Sigmoid colon (tissue), 7 donors: ENCODE data around the gene GNG2. TPM values are rescaled to one million over a fixed set of nuclear protein-coding genes. Genes with fewer than 3 reads are reported as not detected.

Source experiments
- DNase-seq: peaks from one replicate; pipeline ENCODE4 v3.0.0-alpha.2; 2019
- H3K27ac ChIP-seq, 4 donors: fragments of 200-600 bp; sonication (generic); one replicate each; pipeline ENCODE4 v1.5.1; 2016 to 2019; ENCODE audit warnings: mild to moderate bottlenecking in 1 of 4
- H3K27me3 ChIP-seq, 3 donors: fragments of 200-600 bp; sonication (generic); one replicate each; pipeline ENCODE4 v1.5.1; 2019; ENCODE audit warnings: mild to moderate bottlenecking in 1 of 3
- H3K36me3 ChIP-seq, 4 donors: fragments of 200-600 bp; sonication (generic); one replicate each; pipeline ENCODE4 v1.5.1; 2016 to 2019
- H3K4me1 ChIP-seq, 4 donors: fragments of 200-600 bp; sonication (generic); one replicate each; pipeline ENCODE4 v1.5.1; 2017 to 2019
- H3K4me3 ChIP-seq, 4 donors: fragments of 200-600 bp; sonication (generic); one replicate each; pipeline ENCODE4 v1.5.1; 2017 to 2019; ENCODE audit warnings: mild to moderate bottlenecking in 2 of 4, moderate library complexity in 1 of 4
- H3K9me3 ChIP-seq, 4 donors: fragments of 200-600 bp in 3 of 4; sonication (generic) in 3 of 4; one replicate each; pipeline versions ENCODE4 v1.5.1 to v1.6.1; 2013 to 2019
- EP300 ChIP-seq, 4 donors: sonication (generic); formaldehyde crosslinking; IDR thresholded peaks; one replicate each; pipeline ENCODE4 v1.6.1; 2017; ENCODE audit warnings: antibody characterized with exemption in 4 of 4
- POLR2A ChIP-seq, 2 donors: fragments of 450-650 bp; IDR thresholded peaks; one replicate each; pipeline ENCODE4 v1.6.1; 2016; ENCODE audit warnings: antibody characterized with exemption in 2 of 2, mild to moderate bottlenecking in 2 of 2, moderate library complexity in 2 of 2
- POLR2AphosphoS5 ChIP-seq, 4 donors: sonication (generic); formaldehyde crosslinking; IDR thresholded peaks; one replicate each; pipeline ENCODE4 v1.6.1; 2017; ENCODE audit warnings: antibody characterized with exemption in 4 of 4
- WGBS, 2 donors: extraction: QIAGEN DNeasy Blood & Tissue Kit; methylation state at CpG; one replicate each; pipeline ENCODE4 v1.1.7; 2013; 5-methylcytosine and 5-hydroxymethylcytosine counted together
- intact Hi-C: fragments of 100-400 bp; cut with DNase I; formaldehyde crosslinking; loops from one replicate; pipeline ENCODE4 v1.15.1; 2023
- polyA plus RNA-seq, 3 donors: library from polyadenylated mRNA; stranded (reverse); fragments of 200-250 nt; gene quantifications; one replicate each; pipeline ENCODE4 v1.2.3, GENCODE V29; 2013
- total RNA-seq, 4 donors: library from RNA; depleted of rRNA; stranded (reverse); fragments of >200 nt; gene quantifications; one replicate each; pipeline ENCODE4 v1.1.0, GENCODE V29; 2016
- TF ChIP-seq, protein P1 (sequence below), 4 experiments: fragments of 450-650 bp in 3 of 4; fragments of 200-600 bp in 1 of 4; IDR thresholded peaks; one replicate each; pipeline ENCODE4 v1.5.1; 2016 to 2019; ENCODE audit warnings: antibody characterized with exemption in 4 of 4, mild to moderate bottlenecking in 3 of 4, moderate library complexity in 2 of 4
- donor health status: healthy with polysubstance abuse.
- donor health status: Bipolar disorder and iron deficiency.
- donor health status: healthy.

The GNG2 gene
- total and polyA plus RNA-seq, 7 donors = 9.5 to 44.2 (median 27.3) TPM

DNA sequence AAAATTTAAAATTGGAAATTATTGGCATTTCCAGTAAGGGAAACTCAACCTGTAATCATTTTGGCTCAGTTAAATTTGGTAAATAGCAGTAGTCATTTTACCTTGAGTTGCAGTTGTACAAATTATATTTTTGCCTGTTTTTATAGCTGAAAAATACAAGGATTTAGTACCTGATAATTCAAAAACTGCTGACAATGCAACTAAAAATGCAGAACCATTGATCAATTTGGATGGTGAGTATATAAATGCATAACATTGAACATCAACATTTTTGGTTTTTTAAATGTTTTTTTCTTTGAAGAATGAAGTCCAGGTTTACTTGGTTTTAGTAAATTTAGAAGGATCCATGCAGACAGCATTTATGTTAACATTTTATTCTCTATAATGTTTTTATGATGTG, 137.9 kb downstream of the GNG2 start:
- Histone ChIP-seq H3K27ac (no peak overlapping the region), H3K27me3 (no peaks in the 10 kb centered on the region), H3K4me3 (no peak overlapping the region), H3K9me3 (no peaks in the 10 kb centered on the region), H3K36me3 (peaks cover 0 to 69% (median 16%) of the 10 kb centered on the region in 4 donors), H3K4me1 (peaks cover 0 to 54% (median 17%) of the 10 kb centered on the region in 4 donors)
- intact Hi-C loops = no loop called here
- DNase-seq = no peak
- TF ChIP-seq POLR2A (IDR thresholded peaks at IDR 0.05) (no peak), POLR2AphosphoS5 (IDR thresholded peaks at IDR 0.05) (no peak), EP300 (IDR thresholded peaks at IDR 0.05) (no peak)

DNA sequence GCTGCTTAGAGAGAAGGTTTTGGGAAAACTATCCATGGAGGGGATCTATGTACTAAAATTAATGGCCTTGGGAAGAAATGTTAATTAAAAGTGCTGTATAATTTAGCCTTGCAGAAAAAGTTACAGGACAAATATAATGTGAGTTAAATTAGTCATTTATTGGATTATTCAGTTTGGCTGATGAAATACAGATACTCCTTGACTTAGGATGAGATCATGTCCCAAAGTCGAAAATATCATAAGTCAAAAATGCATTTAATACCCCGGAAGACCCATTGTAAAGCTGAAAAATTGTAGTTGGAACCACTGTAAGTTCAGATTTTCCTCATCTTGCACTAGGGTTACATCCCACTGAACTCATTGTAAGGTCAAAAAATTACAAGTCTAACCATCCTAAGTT, 138.7 kb downstream of the GNG2 start:
- TF ChIP-seq, protein P1, sequence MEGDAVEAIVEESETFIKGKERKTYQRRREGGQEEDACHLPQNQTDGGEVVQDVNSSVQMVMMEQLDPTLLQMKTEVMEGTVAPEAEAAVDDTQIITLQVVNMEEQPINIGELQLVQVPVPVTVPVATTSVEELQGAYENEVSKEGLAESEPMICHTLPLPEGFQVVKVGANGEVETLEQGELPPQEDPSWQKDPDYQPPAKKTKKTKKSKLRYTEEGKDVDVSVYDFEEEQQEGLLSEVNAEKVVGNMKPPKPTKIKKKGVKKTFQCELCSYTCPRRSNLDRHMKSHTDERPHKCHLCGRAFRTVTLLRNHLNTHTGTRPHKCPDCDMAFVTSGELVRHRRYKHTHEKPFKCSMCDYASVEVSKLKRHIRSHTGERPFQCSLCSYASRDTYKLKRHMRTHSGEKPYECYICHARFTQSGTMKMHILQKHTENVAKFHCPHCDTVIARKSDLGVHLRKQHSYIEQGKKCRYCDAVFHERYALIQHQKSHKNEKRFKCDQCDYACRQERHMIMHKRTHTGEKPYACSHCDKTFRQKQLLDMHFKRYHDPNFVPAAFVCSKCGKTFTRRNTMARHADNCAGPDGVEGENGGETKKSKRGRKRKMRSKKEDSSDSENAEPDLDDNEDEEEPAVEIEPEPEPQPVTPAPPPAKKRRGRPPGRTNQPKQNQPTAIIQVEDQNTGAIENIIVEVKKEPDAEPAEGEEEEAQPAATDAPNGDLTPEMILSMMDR (IDR thresholded peaks at IDR 0.05) = no peak
- no peak for TF ChIP-seq POLR2A (IDR thresholded peaks at IDR 0.05)
- no peak for TF ChIP-seq POLR2AphosphoS5 (IDR thresholded peaks at IDR 0.05)
- TF ChIP-seq EP300 (IDR thresholded peaks at IDR 0.05) = no peak
- no peak for DNase-seq
- Histone ChIP-seq H3K27me3 (no peaks in the 10 kb centered on the region), H3K4me3 (no peak overlapping the region), H3K4me1 (peaks cover 0 to 58% (median 23%) of the 10 kb centered on the region in 4 donors), H3K27ac (no peak overlapping the region), H3K9me3 (no peaks in the 10 kb centered on the region), H3K36me3 (peaks cover 0 to 66% (median 18%) of the 10 kb centered on the region in 4 donors)
- WGBS, 2 donors = 85 to 92% methylated on average over 2 of the region's 2 CpGs
- intact Hi-C loops = no loop called here

DNA sequence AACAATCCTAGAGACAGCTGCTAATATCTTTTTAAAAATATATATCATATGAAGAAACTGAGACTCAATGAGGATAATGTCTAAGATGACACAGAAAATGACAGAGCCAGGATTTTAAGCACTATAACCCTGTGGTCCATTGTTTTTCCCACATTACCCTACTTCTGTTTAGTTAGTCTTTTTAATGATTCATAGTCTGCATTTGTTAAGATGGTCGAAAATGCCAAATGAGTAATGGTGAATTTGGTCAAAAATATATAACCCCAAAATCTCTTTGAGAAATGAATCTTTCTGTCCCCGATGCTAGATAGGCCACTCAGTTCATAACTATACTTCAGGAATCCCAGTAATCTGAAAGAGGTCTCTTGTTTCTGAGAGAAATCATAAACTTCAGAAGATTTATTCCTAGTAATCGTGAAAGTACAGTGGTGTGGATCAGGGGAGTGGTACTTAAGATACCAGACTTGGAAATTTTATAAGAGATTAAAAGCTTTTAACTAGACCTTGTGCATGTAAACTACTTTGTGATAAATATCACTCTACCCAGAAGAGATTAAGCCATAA, 139.7 kb downstream of the GNG2 start:
- WGBS, 2 donors = 78 to 79% methylated on average over 3 of the region's 3 CpGs
- TF ChIP-seq, protein P1 (IDR thresholded peaks at IDR 0.05) = no peak
- TF ChIP-seq POLR2A (IDR thresholded peaks at IDR 0.05) (no peak), EP300 (IDR thresholded peaks at IDR 0.05) (no peak), POLR2AphosphoS5 (IDR thresholded peaks at IDR 0.05) (no peak)
- intact Hi-C loops = no loop called here
- Histone ChIP-seq H3K4me1 (peaks cover 0 to 62% (median 25%) of the 10 kb centered on the region in 4 donors), H3K27ac (peak overlapping the region in 2 of 4 donors; percentile 5 to 10), H3K27me3 (no peaks in the 10 kb centered on the region), H3K9me3 (no peaks in the 10 kb centered on the region), H3K36me3 (peaks cover 1 to 66% (median 14%) of the 10 kb centered on the region in 4 donors), H3K4me3 (no peak overlapping the region)
- DNase-seq = no peak

DNA sequence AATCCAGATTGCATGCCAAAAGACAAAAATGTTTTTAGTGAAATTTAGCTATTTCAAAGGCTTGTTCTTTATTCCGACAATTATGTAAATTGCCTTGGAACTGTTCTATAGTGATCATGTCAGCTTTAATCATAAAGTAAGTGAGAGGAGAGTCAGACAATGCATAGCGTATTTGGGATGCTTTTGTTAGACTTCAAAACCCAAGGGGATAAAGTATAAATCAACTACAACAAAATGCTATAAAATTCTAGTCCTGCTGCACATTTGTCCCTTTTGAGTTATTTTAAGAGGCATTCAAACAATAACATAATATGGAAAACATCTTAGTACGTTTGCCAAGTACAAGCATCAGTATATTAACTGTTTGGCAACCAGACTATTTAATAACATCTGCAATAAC, 140.3 kb downstream of the GNG2 start:
- H3K36me3 ChIP-seq = peaks cover 2 to 66% (median 14%) of the 10 kb centered on the region in 4 donors
- peaks cover 0 to 61% (median 25%) of the 10 kb centered on the region in 4 donors for H3K4me1 ChIP-seq
- no peak overlapping the region for H3K4me3 ChIP-seq
- TF ChIP-seq, protein P1 (IDR thresholded peaks at IDR 0.05) = no peak
- TF ChIP-seq POLR2AphosphoS5 (IDR thresholded peaks at IDR 0.05) (no peak), POLR2A (IDR thresholded peaks at IDR 0.05) (no peak), EP300 (IDR thresholded peaks at IDR 0.05) (no peak)
- intact Hi-C loops = no loop called here
- peak overlapping the region in 2 of 4 donors; percentile 5 to 10 for H3K27ac ChIP-seq
- H3K9me3 ChIP-seq = no peaks in the 10 kb centered on the region
- WGBS, 2 donors = 80 to 86% methylated on average over 3 of the region's 3 CpGs
- no peak for DNase-seq
- no peaks in the 10 kb centered on the region for H3K27me3 ChIP-seq

DNA sequence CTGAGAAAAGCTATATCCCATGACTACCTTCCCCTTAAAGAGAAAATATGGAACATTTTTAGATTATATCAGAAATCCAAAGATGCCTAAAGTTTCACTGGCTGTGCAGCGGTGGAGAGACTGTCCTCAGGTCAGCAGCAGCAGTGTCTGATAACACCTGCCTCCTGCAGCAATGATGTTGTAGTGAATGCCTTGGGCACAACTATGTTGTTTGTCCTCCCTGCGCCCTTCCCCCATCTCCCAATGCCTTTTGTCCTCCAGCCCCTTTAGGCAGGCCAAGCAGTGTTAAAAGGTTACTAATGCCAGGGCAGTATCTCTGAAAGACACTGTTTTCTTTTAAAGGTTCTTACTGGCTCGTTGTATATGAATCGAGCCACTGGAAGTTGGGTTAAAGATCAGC, 142.1 kb downstream of the GNG2 start:
- Histone ChIP-seq H3K27ac (peak overlapping the region; percentile 15 to 74 (median 72)), H3K4me3 (no peak overlapping the region), H3K9me3 (no peaks in the 10 kb centered on the region), H3K36me3 (peaks cover 6 to 83% (median 17%) of the 10 kb centered on the region in 4 donors), H3K4me1 (peaks cover 0 to 52% (median 25%) of the 10 kb centered on the region in 4 donors), H3K27me3 (no peaks in the 10 kb centered on the region)
- DNase-seq = no peak
- intact Hi-C loops = no loop called here
- TF ChIP-seq, protein P1 (IDR thresholded peaks at IDR 0.05) = no peak
- no peak for TF ChIP-seq POLR2A (IDR thresholded peaks at IDR 0.05)
- no peak for TF ChIP-seq POLR2AphosphoS5 (IDR thresholded peaks at IDR 0.05)
- TF ChIP-seq EP300 (IDR thresholded peaks at IDR 0.05) = no peak
- 60 to 82% methylated on average over 4 of the region's 4 CpGs for WGBS, 2 donors
